ENCODE measurements around the gene ZC3H15.
"Not testable (repeated sequence)": the region's sequence is repeated elsewhere in the genome, so short reads cannot be mapped to it uniquely, and the experiment has no call there.

ZC3H15 gene

GRCh38 chr2:186460465-186460864 lies 25.6 kb upstream of the ZC3H15 start:
- H3K4me1 ChIP-seq (ENCODE audit: control insufficient read depth, insufficient read depth, low read length): no peaks in the 10 kb centered on the region
- H3K9me3 ChIP-seq (ENCODE audit: control insufficient read depth, insufficient read depth, low read length): no peaks in the 10 kb centered on the region
- no peaks in the 10 kb centered on the region for H3K27me3 ChIP-seq (ENCODE audit: control insufficient read depth, insufficient read depth, low read length)
- no CpG with 5 or more reads among the region's 1 CpG for WGBS (ENCODE audit: insufficient coverage, insufficient read length)
- H3K4me3 ChIP-seq (ENCODE audit: low read length): no peak overlapping the region
- H3K27ac ChIP-seq (ENCODE audit: low read length): no peak overlapping the region
- no peaks in the 10 kb centered on the region for H3K36me3 ChIP-seq (ENCODE audit: control insufficient read depth, insufficient read depth, low read length)
- DNase-seq (ENCODE audit: low read depth, low spot score): peak; percentile 7

- H3K36me3 ChIP-seq (ENCODE audit: control insufficient read depth, insufficient read depth, low read length): no peaks in the 10 kb centered on the region
- H3K27me3 ChIP-seq (ENCODE audit: control insufficient read depth, insufficient read depth, low read length): no peaks in the 10 kb centered on the region
- no peak overlapping the region for H3K4me3 ChIP-seq (ENCODE audit: low read length)
- H3K9me3 ChIP-seq (ENCODE audit: control insufficient read depth, insufficient read depth, low read length): no peaks in the 10 kb centered on the region
- no peaks in the 10 kb centered on the region for H3K4me1 ChIP-seq (ENCODE audit: control insufficient read depth, insufficient read depth, low read length)
- no peak overlapping the region for H3K27ac ChIP-seq (ENCODE audit: low read length)
- no peak for DNase-seq (ENCODE audit: low read depth, low spot score)
Observed at GRCh38 chr2:186466743-186467142, 19.3 kb upstream of the ZC3H15 start.

- no peaks in the 10 kb centered on the region for H3K27me3 ChIP-seq (ENCODE audit: control insufficient read depth, insufficient read depth, low read length)
- no peaks in the 10 kb centered on the region for H3K36me3 ChIP-seq (ENCODE audit: control insufficient read depth, insufficient read depth, low read length)
- no peak for DNase-seq (ENCODE audit: low read depth, low spot score)
- H3K4me1 ChIP-seq (ENCODE audit: control insufficient read depth, insufficient read depth, low read length): no peaks in the 10 kb centered on the region
- H3K4me3 ChIP-seq (ENCODE audit: low read length): no peak overlapping the region
- H3K9me3 ChIP-seq (ENCODE audit: control insufficient read depth, insufficient read depth, low read length): no peaks in the 10 kb centered on the region
- no peak overlapping the region for H3K27ac ChIP-seq (ENCODE audit: low read length)
- no CpG with 5 or more reads among the region's 2 CpGs for WGBS (ENCODE audit: insufficient coverage, insufficient read length)
Observed at GRCh38 chr2:186467421-186467820, 18.6 kb upstream of the ZC3H15 start.

GRCh38 chr2:186472722-186473493 lies 13.2 kb upstream of the ZC3H15 start:
- not testable (repeated sequence) for DNase-seq (ENCODE audit: low read depth, low spot score); H3K4me1 ChIP-seq (ENCODE audit: control insufficient read depth, insufficient read depth, low read length); H3K36me3 ChIP-seq (ENCODE audit: control insufficient read depth, insufficient read depth, low read length); H3K9me3 ChIP-seq (ENCODE audit: control insufficient read depth, insufficient read depth, low read length); H3K27ac ChIP-seq (ENCODE audit: low read length); H3K27me3 ChIP-seq (ENCODE audit: control insufficient read depth, insufficient read depth, low read length); H3K4me3 ChIP-seq (ENCODE audit: low read length)
- WGBS (ENCODE audit: insufficient coverage, insufficient read length): no CpG with 5 or more reads among the region's 49 CpGs

GRCh38 chr2:186474239-186474638 lies 11.8 kb upstream of the ZC3H15 start:
- not testable (repeated sequence) for H3K27ac ChIP-seq (ENCODE audit: low read length); H3K4me1 ChIP-seq (ENCODE audit: control insufficient read depth, insufficient read depth, low read length); DNase-seq (ENCODE audit: low read depth, low spot score); H3K27me3 ChIP-seq (ENCODE audit: control insufficient read depth, insufficient read depth, low read length); H3K4me3 ChIP-seq (ENCODE audit: low read length); H3K9me3 ChIP-seq (ENCODE audit: control insufficient read depth, insufficient read depth, low read length); H3K36me3 ChIP-seq (ENCODE audit: control insufficient read depth, insufficient read depth, low read length)
- no CpG with 5 or more reads among the region's 1 CpG for WGBS (ENCODE audit: insufficient coverage, insufficient read length)

GRCh38 chr2:186477790-186478189 lies 8.3 kb upstream of the ZC3H15 start:
- H3K4me1 ChIP-seq (ENCODE audit: control insufficient read depth, insufficient read depth, low read length): no peaks in the 10 kb centered on the region
- no peak overlapping the region for H3K27ac ChIP-seq (ENCODE audit: low read length)
- H3K36me3 ChIP-seq (ENCODE audit: control insufficient read depth, insufficient read depth, low read length): no peaks in the 10 kb centered on the region
- H3K27me3 ChIP-seq (ENCODE audit: control insufficient read depth, insufficient read depth, low read length): no peaks in the 10 kb centered on the region
- no CpG with 5 or more reads among the region's 3 CpGs for WGBS (ENCODE audit: insufficient coverage, insufficient read length)
- DNase-seq (ENCODE audit: low read depth, low spot score): no peak
- H3K4me3 ChIP-seq (ENCODE audit: low read length): no peak overlapping the region
- no peaks in the 10 kb centered on the region for H3K9me3 ChIP-seq (ENCODE audit: control insufficient read depth, insufficient read depth, low read length)

- Histone ChIP-seq H3K4me1 (ENCODE audit: control insufficient read depth, insufficient read depth, low read length) (no peaks in the 10 kb centered on the region), H3K27ac (ENCODE audit: low read length) (no peak overlapping the region), H3K36me3 (ENCODE audit: control insufficient read depth, insufficient read depth, low read length) (no peaks in the 10 kb centered on the region), H3K4me3 (ENCODE audit: low read length) (no peak overlapping the region), H3K9me3 (ENCODE audit: control insufficient read depth, insufficient read depth, low read length) (no peaks in the 10 kb centered on the region), H3K27me3 (ENCODE audit: control insufficient read depth, insufficient read depth, low read length) (no peaks in the 10 kb centered on the region)
- DNase-seq (ENCODE audit: low read depth, low spot score): no peak
- no CpG with 5 or more reads among the region's 1 CpG for whole genome bisulfite sequencing (ENCODE audit: insufficient coverage, insufficient read length)
Observed at GRCh38 chr2:186480991-186481390, 5.1 kb upstream of the ZC3H15 start.

- Histone ChIP-seq H3K36me3 (ENCODE audit: control insufficient read depth, insufficient read depth, low read length) (no peaks in the 10 kb centered on the region), H3K4me1 (ENCODE audit: control insufficient read depth, insufficient read depth, low read length) (no peaks in the 10 kb centered on the region), H3K27me3 (ENCODE audit: control insufficient read depth, insufficient read depth, low read length) (no peaks in the 10 kb centered on the region), H3K9me3 (ENCODE audit: control insufficient read depth, insufficient read depth, low read length) (no peaks in the 10 kb centered on the region), H3K27ac (ENCODE audit: low read length) (no peak overlapping the region), H3K4me3 (ENCODE audit: low read length) (no peak overlapping the region)
- no peak for DNase-seq (ENCODE audit: low read depth, low spot score)
- WGBS (ENCODE audit: insufficient coverage, insufficient read length): no CpG with 5 or more reads among the region's 6 CpGs
Observed at GRCh38 chr2:186484062-186484735, 1.9 kb upstream of the ZC3H15 start.

GRCh38 chr2:186485576-186485870 lies 537 bp upstream of the ZC3H15 start:
- WGBS (ENCODE audit: insufficient coverage, insufficient read length): no CpG with 5 or more reads among the region's 10 CpGs

GRCh38 chr2:186486651-186487647 lies 889 bp downstream of the ZC3H15 start:
- no peak overlapping the region for H3K27ac ChIP-seq (ENCODE audit: low read length)
- DNase-seq (ENCODE audit: low read depth, low spot score): no peak
- no peaks in the 10 kb centered on the region for H3K36me3 ChIP-seq (ENCODE audit: control insufficient read depth, insufficient read depth, low read length)
- H3K4me1 ChIP-seq (ENCODE audit: control insufficient read depth, insufficient read depth, low read length): no peaks in the 10 kb centered on the region; the same call in 1 of the 2 replicates
- no peaks in the 10 kb centered on the region for H3K9me3 ChIP-seq (ENCODE audit: control insufficient read depth, insufficient read depth, low read length)
- H3K27me3 ChIP-seq (ENCODE audit: control insufficient read depth, insufficient read depth, low read length): no peaks in the 10 kb centered on the region
- no CpG with 5 or more reads among the region's 31 CpGs for WGBS (ENCODE audit: insufficient coverage, insufficient read length)
- H3K4me3 ChIP-seq (ENCODE audit: low read length): peak overlapping the region; percentile 60

More at GRCh38 chr2:186485576-186485870, 537 bp upstream of the ZC3H15 start:
- Histone ChIP-seq H3K4me3 (ENCODE audit: low read length) (peak overlapping the region; percentile 60), H3K27ac (ENCODE audit: low read length) (no peak overlapping the region), H3K27me3 (ENCODE audit: control insufficient read depth, insufficient read depth, low read length) (no peaks in the 10 kb centered on the region), H3K36me3 (ENCODE audit: control insufficient read depth, insufficient read depth, low read length) (no peaks in the 10 kb centered on the region), H3K4me1 (ENCODE audit: control insufficient read depth, insufficient read depth, low read length) (no peaks in the 10 kb centered on the region; the same call in 1 of the 2 replicates), H3K9me3 (ENCODE audit: control insufficient read depth, insufficient read depth, low read length) (no peaks in the 10 kb centered on the region)
- DNase-seq (ENCODE audit: low read depth, low spot score): no peak

All from iPS DF 6.9 (cell line).